HFFc6 (cell line): ENCODE measurements around the gene C1orf159. TPM values are rescaled to one million over a fixed set of nuclear protein-coding genes. Genes with fewer than 3 reads are reported as not detected.

Source experiments
- DNase-seq: peaks from one replicate; pipeline ENCODE4 v3.0.0-alpha.2; 2018
- H3K27ac Mint-ChIP-seq: 2 replicates; pipeline ENCODE4 v1.8.0; 2020; ENCODE audit warnings: mild to moderate bottlenecking, mixed read lengths
- H3K27me3 Mint-ChIP-seq: 2 replicates; pipeline ENCODE4 v1.8.0; 2021; ENCODE audit warnings: mild to moderate bottlenecking, moderate library complexity, mixed read lengths; ENCODE audit not compliant: insufficient read depth
- H3K36me3 Mint-ChIP-seq: 2 replicates; pipeline ENCODE4 v1.8.0; 2021; ENCODE audit warnings: low read depth, mixed read lengths
- H3K4me1 Mint-ChIP-seq: 2 replicates; pipeline ENCODE4 v1.8.0; 2020; ENCODE audit warnings: low read depth, mixed read lengths
- H3K4me3 Mint-ChIP-seq: 2 replicates; pipeline ENCODE4 v1.8.0; 2020; ENCODE audit warnings: mild to moderate bottlenecking, moderate library complexity, mixed read lengths
- H3K9me3 Mint-ChIP-seq: 2 replicates; pipeline ENCODE4 v1.8.0; 2020; ENCODE audit warnings: mild to moderate bottlenecking, mixed read lengths
- total RNA-seq, 6 experiments: library from RNA; stranded (reverse); fragmentation: NEBNext Ultra II Directional; extraction: Animal tissue kit (Norgen Biotek cat#: 25700); gene quantifications; 2 replicates in 1 of 6; 3 replicates in 5 of 6; pipeline ENCODE4 v1.2.3, GENCODE V29; 2021
- TF ChIP-seq, protein P1 (sequence below): fragments of 200-600 bp; sonication (generic); IDR thresholded peaks from 2 replicates; pipeline ENCODE4 v1.5.0; 2021; ENCODE audit warnings: antibody characterized with exemption, mild to moderate bottlenecking

Gene C1orf159
- total RNA-seq, 6 experiments from 2014 or later = 8.7 to 10.3 (median 9.6) TPM

DNA sequence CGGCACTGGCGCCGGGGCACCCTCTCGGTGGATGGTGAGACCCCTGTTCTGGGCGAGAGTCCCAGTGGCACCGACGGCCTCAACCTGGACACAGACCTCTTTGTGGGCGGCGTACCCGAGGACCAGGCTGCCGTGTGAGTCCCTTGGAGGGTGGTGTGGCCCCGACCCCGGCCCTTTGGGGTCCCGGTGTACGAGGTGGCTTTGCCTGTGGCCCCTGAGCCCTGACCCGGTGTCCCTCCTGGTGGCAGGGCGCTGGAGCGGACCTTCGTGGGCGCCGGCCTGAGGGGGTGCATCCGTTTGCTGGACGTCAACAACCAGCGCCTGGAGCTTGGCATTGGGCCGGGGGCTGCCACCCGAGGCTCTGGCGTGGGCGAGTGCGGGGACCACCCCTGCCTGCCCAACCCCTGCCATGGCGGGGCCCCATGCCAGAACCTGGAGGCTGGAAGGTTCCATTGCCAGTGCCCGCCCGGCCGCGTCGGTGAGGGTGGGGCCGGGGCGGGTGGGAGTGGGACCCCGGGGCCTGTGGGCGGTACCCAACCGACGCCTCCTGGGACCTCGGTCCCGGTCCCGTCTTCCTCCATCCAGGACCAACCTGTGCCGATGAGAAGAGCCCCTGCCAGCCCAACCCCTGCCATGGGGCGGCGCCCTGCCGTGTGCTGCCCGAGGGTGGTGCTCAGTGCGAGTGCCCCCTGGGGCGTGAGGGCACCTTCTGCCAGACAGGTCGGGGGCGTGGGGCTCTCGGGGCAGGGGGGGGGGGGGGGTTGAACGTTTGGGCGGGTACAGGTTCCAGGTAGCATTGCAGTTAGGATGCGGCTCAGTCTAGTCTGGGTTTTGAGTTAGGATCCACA lies 66.3 kb downstream of the C1orf159 start:
- Mint-ChIP-seq H3K27ac (no peak overlapping the region), H3K9me3 (no peaks in the 10 kb centered on the region), H3K4me1 (no peaks in the 10 kb centered on the region), H3K27me3 (peaks cover 7% of the 10 kb centered on the region), H3K4me3 (no peak overlapping the region), H3K36me3 (peaks cover 22% of the 10 kb centered on the region)
- TF ChIP-seq, protein P1, sequence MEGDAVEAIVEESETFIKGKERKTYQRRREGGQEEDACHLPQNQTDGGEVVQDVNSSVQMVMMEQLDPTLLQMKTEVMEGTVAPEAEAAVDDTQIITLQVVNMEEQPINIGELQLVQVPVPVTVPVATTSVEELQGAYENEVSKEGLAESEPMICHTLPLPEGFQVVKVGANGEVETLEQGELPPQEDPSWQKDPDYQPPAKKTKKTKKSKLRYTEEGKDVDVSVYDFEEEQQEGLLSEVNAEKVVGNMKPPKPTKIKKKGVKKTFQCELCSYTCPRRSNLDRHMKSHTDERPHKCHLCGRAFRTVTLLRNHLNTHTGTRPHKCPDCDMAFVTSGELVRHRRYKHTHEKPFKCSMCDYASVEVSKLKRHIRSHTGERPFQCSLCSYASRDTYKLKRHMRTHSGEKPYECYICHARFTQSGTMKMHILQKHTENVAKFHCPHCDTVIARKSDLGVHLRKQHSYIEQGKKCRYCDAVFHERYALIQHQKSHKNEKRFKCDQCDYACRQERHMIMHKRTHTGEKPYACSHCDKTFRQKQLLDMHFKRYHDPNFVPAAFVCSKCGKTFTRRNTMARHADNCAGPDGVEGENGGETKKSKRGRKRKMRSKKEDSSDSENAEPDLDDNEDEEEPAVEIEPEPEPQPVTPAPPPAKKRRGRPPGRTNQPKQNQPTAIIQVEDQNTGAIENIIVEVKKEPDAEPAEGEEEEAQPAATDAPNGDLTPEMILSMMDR = no peak
- no peak for DNase-seq

DNA sequence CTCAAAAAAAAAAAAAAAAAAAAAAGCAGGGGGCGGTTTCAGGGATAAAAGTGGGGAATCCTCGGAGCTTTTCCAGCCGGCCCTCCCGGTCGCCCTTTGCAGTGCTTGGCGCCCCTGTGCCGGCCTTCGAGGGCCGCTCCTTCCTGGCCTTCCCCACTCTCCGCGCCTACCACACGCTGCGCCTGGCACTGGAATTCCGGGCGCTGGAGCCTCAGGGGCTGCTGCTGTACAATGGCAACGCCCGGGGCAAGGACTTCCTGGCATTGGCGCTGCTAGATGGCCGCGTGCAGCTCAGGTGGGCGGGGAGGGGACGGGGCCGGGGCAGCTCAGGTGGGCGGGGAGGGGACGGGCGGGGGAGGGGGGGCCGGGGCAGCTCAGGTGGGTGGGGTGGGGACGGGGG lies 67.1 kb downstream of the C1orf159 start:
- H3K4me3 Mint-ChIP-seq = no peak overlapping the region
- H3K4me1 Mint-ChIP-seq = no peaks in the 10 kb centered on the region
- DNase-seq = no peak
- H3K9me3 Mint-ChIP-seq = no peaks in the 10 kb centered on the region
- TF ChIP-seq, protein P1 = no peak
- no peak overlapping the region for H3K27ac Mint-ChIP-seq
- peaks cover 24% of the 10 kb centered on the region for H3K36me3 Mint-ChIP-seq
- H3K27me3 Mint-ChIP-seq = peaks cover 7% of the 10 kb centered on the region

DNA sequence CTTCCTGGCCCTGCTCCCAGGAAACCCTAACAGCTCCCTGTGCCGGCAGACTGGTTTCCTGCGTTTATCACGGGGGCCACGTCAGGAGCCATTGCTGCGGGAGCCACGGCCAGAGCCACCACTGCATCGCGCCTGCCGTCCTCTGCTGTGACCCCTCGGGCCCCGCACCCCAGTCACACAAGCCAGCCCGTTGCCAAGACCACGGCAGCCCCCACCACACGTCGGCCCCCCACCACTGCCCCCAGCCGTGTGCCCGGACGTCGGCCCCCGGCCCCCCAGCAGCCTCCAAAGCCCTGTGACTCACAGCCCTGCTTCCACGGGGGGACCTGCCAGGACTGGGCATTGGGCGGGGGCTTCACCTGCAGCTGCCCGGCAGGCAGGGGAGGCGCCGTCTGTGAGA lies 67.9 kb downstream of the C1orf159 start:
- Mint-ChIP-seq H3K36me3 (peaks cover 24% of the 10 kb centered on the region), H3K4me1 (no peaks in the 10 kb centered on the region), H3K9me3 (no peaks in the 10 kb centered on the region), H3K4me3 (no peak overlapping the region), H3K27me3 (peaks cover 7% of the 10 kb centered on the region), H3K27ac (no peak overlapping the region)
- TF ChIP-seq, protein P1 = no peak
- DNase-seq = no peak

DNA sequence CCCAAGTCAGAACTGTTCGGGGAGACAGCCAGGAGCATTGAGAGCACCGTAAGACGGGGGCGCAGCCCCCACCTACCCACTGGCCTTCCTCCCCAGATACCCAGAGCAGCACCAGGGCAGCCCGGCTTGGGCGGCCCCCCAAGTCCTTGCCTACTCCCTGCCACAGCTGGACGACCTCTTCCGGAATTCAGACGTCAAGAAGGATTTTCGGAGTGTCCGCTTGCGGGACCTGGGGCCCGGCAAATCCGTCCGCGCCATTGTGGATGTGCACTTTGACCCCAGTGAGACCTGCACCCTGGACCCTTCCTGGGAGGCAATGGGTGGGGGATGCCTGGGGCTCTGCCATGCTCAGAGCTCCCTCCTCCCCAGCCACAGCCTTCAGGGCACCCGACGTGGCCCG lies 68.5 kb downstream of the C1orf159 start:
- no peaks in the 10 kb centered on the region for H3K9me3 Mint-ChIP-seq
- H3K36me3 Mint-ChIP-seq = peaks cover 20% of the 10 kb centered on the region
- peaks cover 8% of the 10 kb centered on the region for H3K27me3 Mint-ChIP-seq
- H3K27ac Mint-ChIP-seq = no peak overlapping the region
- TF ChIP-seq, protein P1 = no peak
- no peak overlapping the region for H3K4me3 Mint-ChIP-seq
- H3K4me1 Mint-ChIP-seq = no peaks in the 10 kb centered on the region
- no peak for DNase-seq

DNA sequence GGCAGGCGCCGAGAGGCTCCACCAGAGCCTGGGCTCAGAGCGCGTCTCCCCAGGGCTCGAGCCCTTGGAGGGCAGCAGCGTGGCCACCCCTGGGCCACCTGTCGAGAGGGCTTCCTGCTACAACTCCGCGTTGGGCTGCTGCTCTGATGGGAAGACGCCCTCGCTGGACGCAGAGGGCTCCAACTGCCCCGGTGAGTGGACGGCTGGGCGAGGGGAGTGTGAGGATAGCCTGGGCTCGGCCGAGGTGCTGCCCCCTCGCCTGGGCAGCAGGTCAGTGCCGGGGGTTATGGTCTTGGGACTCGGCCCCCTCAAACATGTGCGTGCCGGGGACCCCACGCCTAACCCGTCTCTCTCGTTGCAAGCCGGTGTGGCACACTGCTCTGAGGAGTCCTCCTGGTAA lies 69.1 kb downstream of the C1orf159 start:
- Mint-ChIP-seq H3K4me3 (no peak overlapping the region), H3K27me3 (peaks cover 8% of the 10 kb centered on the region), H3K9me3 (no peaks in the 10 kb centered on the region), H3K4me1 (no peaks in the 10 kb centered on the region), H3K36me3 (peaks cover 15% of the 10 kb centered on the region), H3K27ac (no peak overlapping the region)
- TF ChIP-seq, protein P1 = no peak
- DNase-seq = no peak
